ENCODE data around the gene NRCAM. TPM values are rescaled to one million over a fixed set of nuclear protein-coding genes. Genes with fewer than 3 reads are reported as not detected.

Gene NRCAM
- total and polyA plus RNA-seq, 5 donors from 2014 or later, result 0.27 TPM; not detected in 4

DNA sequence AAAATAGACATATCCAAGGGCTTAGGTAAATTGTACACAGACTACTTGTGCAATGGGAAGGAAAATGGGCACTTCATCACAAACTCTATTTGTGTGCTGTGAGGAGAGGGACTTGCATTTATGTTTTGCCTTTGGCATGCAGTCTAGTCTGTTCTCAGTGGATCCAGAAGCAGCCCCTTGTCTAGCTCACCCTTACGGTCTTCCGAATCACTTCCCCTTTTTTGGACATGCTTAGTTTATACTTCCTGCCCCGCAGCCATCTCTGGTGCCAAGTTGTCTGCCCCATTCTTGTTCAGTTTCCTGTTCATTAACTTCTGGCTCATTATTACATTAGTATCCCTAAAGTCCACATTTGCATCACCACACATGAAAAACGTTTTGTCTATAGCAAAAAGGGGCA lies 161.6 kb downstream of the NRCAM start:
- no peaks in the 10 kb centered on the region for H3K36me3 Mint-ChIP-seq
- no peak overlapping the region for H3K27ac ChIP-seq (ENCODE audit: insufficient read depth, low read length, poor library complexity, severe bottlenecking)
- no peaks in the 10 kb centered on the region for H3K27me3 Mint-ChIP-seq
- H3K4me3 ChIP-seq (ENCODE audit: low read depth, low read length), result no peak overlapping the region
- H3K9me3 ChIP-seq (ENCODE audit: control insufficient read depth in 2 of 2, low read length in 2 of 2), result peaks cover 0 to 1% of the 10 kb centered on the region in 2 experiments
- H3K4me3 Mint-ChIP-seq, result no peak overlapping the region
- no peak overlapping the region for H3K27ac Mint-ChIP-seq
- H3K9me3 Mint-ChIP-seq, result peaks cover 0 to 1% (median 0%) of the 10 kb centered on the region in 7 donors
- H3K4me1 ChIP-seq (ENCODE audit: control insufficient read depth, insufficient read depth, low read length, poor library complexity, severe bottlenecking), result no peaks in the 10 kb centered on the region
- no peaks in the 10 kb centered on the region for H3K36me3 ChIP-seq (ENCODE audit: control insufficient read depth, insufficient read depth, low read length)
- H3K27me3 ChIP-seq (ENCODE audit: control insufficient read depth, insufficient read depth, low read length), result peaks cover 3% of the 10 kb centered on the region
- H3K4me1 Mint-ChIP-seq, result no peaks in the 10 kb centered on the region
- DNase-seq (no peak), ATAC-seq (ENCODE audit: low read depth in 2 of 2) (no peak)

- Histone ChIP-seq H3K27me3 (ENCODE audit: control insufficient read depth, insufficient read depth, low read length) (peaks cover 3% of the 10 kb centered on the region), H3K9me3 (ENCODE audit: control insufficient read depth in 2 of 2, low read length in 2 of 2) (peaks cover 0 to 1% of the 10 kb centered on the region in 2 experiments), H3K36me3 (ENCODE audit: control insufficient read depth, insufficient read depth, low read length) (no peaks in the 10 kb centered on the region), H3K27ac (ENCODE audit: insufficient read depth, low read length, poor library complexity, severe bottlenecking) (no peak overlapping the region), H3K4me3 (ENCODE audit: low read depth, low read length) (no peak overlapping the region), H3K4me1 (ENCODE audit: control insufficient read depth, insufficient read depth, low read length, poor library complexity, severe bottlenecking) (no peaks in the 10 kb centered on the region)
- Mint-ChIP-seq H3K36me3 (no peaks in the 10 kb centered on the region), H3K9me3 (peaks cover 0 to 1% (median 0%) of the 10 kb centered on the region in 7 donors), H3K4me1 (no peaks in the 10 kb centered on the region), H3K27me3 (no peaks in the 10 kb centered on the region), H3K4me3 (no peak overlapping the region), H3K27ac (no peak overlapping the region)
- no peak for DNase-seq
- no peak for ATAC-seq (ENCODE audit: low read depth in 2 of 2)
These were observed 163.1 kb downstream of the NRCAM start for GRCh38 chr7:108293149-108293612.

- ATAC-seq (ENCODE audit: low read depth in 2 of 2) (no peak), DNase-seq (no peak)
- no peaks in the 10 kb centered on the region for H3K36me3 Mint-ChIP-seq
- no peak overlapping the region for H3K4me3 Mint-ChIP-seq
- Histone ChIP-seq H3K27me3 (ENCODE audit: control insufficient read depth, insufficient read depth, low read length) (peaks cover 3% of the 10 kb centered on the region), H3K9me3 (ENCODE audit: control insufficient read depth in 2 of 2, low read length in 2 of 2) (peaks cover 0 to 1% of the 10 kb centered on the region in 2 experiments), H3K4me3 (ENCODE audit: low read depth, low read length) (no peak overlapping the region), H3K36me3 (ENCODE audit: control insufficient read depth, insufficient read depth, low read length) (no peaks in the 10 kb centered on the region), H3K27ac (ENCODE audit: insufficient read depth, low read length, poor library complexity, severe bottlenecking) (no peak overlapping the region), H3K4me1 (ENCODE audit: control insufficient read depth, insufficient read depth, low read length, poor library complexity, severe bottlenecking) (no peaks in the 10 kb centered on the region)
- H3K9me3 Mint-ChIP-seq, result peaks cover 0 to 1% (median 0%) of the 10 kb centered on the region in 7 donors
- H3K27me3 Mint-ChIP-seq, result no peaks in the 10 kb centered on the region
- H3K27ac Mint-ChIP-seq, result no peak overlapping the region
- H3K4me1 Mint-ChIP-seq, result no peaks in the 10 kb centered on the region
These were observed 163.7 kb downstream of the NRCAM start for GRCh38 chr7:108292541-108292940.

DNA sequence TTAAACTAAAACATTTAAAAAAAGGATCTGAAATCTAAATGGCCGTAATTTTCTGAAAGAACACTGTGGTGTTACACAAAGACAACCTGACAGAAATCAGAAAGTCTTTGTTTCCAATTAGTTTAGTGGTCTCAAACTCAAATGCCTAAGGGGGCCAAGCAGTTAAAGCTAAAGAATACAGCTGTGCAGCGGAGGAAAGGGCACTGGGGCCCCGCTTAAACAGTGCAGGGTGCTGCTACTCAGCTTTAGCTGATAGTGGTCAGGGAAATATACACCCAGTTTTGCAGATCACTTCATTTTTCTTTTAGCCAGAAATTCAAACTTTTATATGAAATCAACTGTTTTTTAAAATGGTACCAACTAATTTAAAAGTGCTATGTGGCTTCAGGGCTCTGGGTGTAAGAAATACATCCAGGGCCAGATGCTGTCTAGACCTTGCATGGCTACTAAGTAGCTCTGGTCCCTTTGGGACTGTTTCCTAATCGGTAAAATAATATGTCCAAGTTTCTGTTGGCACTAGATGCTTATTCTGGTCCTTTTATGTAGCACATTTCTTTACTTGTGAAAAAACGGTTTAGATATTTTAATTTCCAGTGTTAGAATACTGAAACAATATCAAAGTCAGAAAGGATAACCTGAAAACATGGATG lies 164.3 kb downstream of the NRCAM start:
- no peaks in the 10 kb centered on the region for H3K27me3 Mint-ChIP-seq
- H3K27ac ChIP-seq (ENCODE audit: insufficient read depth, low read length, poor library complexity, severe bottlenecking), result no peak overlapping the region
- no peaks in the 10 kb centered on the region for H3K36me3 Mint-ChIP-seq
- H3K36me3 ChIP-seq (ENCODE audit: control insufficient read depth, insufficient read depth, low read length), result no peaks in the 10 kb centered on the region
- peaks cover 0 to 1% of the 10 kb centered on the region in 2 experiments for H3K9me3 ChIP-seq (ENCODE audit: control insufficient read depth in 2 of 2, low read length in 2 of 2)
- H3K4me3 Mint-ChIP-seq, result no peak overlapping the region
- ATAC-seq (ENCODE audit: low read depth in 2 of 2) (no peak), DNase-seq (no peak)
- H3K27me3 ChIP-seq (ENCODE audit: control insufficient read depth, insufficient read depth, low read length), result peaks cover 3% of the 10 kb centered on the region
- H3K27ac Mint-ChIP-seq, result no peak overlapping the region
- H3K9me3 Mint-ChIP-seq, result peaks cover 0 to 5% (median 0%) of the 10 kb centered on the region in 7 donors
- H3K4me1 ChIP-seq (ENCODE audit: control insufficient read depth, insufficient read depth, low read length, poor library complexity, severe bottlenecking), result no peaks in the 10 kb centered on the region
- no peaks in the 10 kb centered on the region for H3K4me1 Mint-ChIP-seq
- no peak overlapping the region for H3K4me3 ChIP-seq (ENCODE audit: low read depth, low read length)

DNA sequence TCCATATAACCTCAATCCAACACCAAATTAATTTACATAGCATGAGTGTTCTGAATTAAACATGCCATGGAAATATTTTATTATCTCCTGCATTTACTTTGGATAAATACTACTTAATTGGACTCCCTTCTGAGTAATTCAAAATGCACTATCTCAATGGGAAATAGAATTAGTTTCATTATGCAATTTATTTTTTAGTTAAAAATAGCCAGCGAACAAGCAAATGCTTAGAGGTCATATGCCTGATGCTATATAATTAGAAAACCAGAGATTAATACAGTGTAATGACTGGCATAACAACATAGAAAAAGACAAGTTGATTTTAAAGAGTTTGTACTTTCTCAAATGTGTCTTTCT lies 165.1 kb downstream of the NRCAM start:
- no peak overlapping the region for H3K27ac Mint-ChIP-seq
- H3K4me3 ChIP-seq (ENCODE audit: low read depth, low read length), result no peak overlapping the region

DNA sequence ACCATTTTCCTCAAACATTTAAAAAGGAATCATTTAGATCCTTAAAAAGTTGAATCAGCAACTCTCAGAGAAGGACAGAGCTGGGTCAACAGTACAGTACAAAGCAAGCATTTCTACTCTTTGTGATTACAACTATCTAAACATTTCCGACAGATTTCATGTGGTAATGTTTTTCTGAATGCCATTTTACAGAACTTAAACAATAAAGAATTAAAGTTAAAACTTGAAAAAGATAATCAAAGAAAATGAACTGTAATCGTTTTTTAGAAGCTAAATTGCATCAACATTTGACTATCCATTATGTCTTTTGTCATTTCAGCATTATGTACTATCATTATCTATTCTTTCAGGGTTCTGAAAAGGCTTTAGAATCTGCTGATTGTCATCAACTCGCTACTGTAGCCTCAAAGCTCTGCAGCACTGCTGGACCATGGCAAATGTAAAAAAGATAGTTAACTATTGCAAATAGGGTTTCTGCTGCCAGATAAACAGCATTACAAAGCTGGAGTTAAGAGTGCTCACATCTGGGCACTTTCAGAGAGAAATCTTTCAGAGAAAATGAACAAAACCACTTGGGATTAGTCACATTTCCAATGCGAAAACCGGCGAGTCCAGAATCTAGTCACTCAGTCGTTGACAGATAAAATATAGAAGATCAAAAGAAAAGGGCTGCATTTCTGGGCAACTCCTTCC lies 165.6 kb downstream of the NRCAM start:
- Mint-ChIP-seq H3K9me3 (peaks cover 0 to 7% (median 0%) of the 10 kb centered on the region in 7 donors), H3K4me3 (no peak overlapping the region), H3K27me3 (no peaks in the 10 kb centered on the region), H3K36me3 (no peaks in the 10 kb centered on the region), H3K27ac (no peak overlapping the region), H3K4me1 (no peaks in the 10 kb centered on the region)
- H3K27ac ChIP-seq (ENCODE audit: insufficient read depth, low read length, poor library complexity, severe bottlenecking), result no peak overlapping the region
- no peaks in the 10 kb centered on the region for H3K36me3 ChIP-seq (ENCODE audit: control insufficient read depth, insufficient read depth, low read length)
- peaks cover 3% of the 10 kb centered on the region for H3K27me3 ChIP-seq (ENCODE audit: control insufficient read depth, insufficient read depth, low read length)
- no peak overlapping the region for H3K4me3 ChIP-seq (ENCODE audit: low read depth, low read length)
- H3K9me3 ChIP-seq (ENCODE audit: control insufficient read depth in 2 of 2, low read length in 2 of 2), result peaks cover 0 to 1% of the 10 kb centered on the region in 2 experiments
- no peak for DNase-seq
- no peaks in the 10 kb centered on the region for H3K4me1 ChIP-seq (ENCODE audit: control insufficient read depth, insufficient read depth, low read length, poor library complexity, severe bottlenecking)
- ATAC-seq (ENCODE audit: low read depth in 2 of 2), result no peak

More for the DNA sequence above, 165.1 kb downstream of the NRCAM start:
- no peaks in the 10 kb centered on the region for H3K4me1 Mint-ChIP-seq
- H3K4me3 Mint-ChIP-seq, result no peak overlapping the region
- no peaks in the 10 kb centered on the region for H3K4me1 ChIP-seq (ENCODE audit: control insufficient read depth, insufficient read depth, low read length, poor library complexity, severe bottlenecking)
- DNase-seq (no peak), ATAC-seq (ENCODE audit: low read depth in 2 of 2) (no peak)
- no peak overlapping the region for H3K27ac ChIP-seq (ENCODE audit: insufficient read depth, low read length, poor library complexity, severe bottlenecking)
- peaks cover 3% of the 10 kb centered on the region for H3K27me3 ChIP-seq (ENCODE audit: control insufficient read depth, insufficient read depth, low read length)
- H3K36me3 ChIP-seq (ENCODE audit: control insufficient read depth, insufficient read depth, low read length), result no peaks in the 10 kb centered on the region
- H3K9me3 ChIP-seq (ENCODE audit: control insufficient read depth in 2 of 2, low read length in 2 of 2), result peaks cover 0 to 1% of the 10 kb centered on the region in 2 experiments
- no peaks in the 10 kb centered on the region for H3K27me3 Mint-ChIP-seq
- no peaks in the 10 kb centered on the region for H3K36me3 Mint-ChIP-seq
- H3K9me3 Mint-ChIP-seq, result peaks cover 0 to 7% (median 0%) of the 10 kb centered on the region in 7 donors

GRCh38 chr7:108289852-108290251 lies 166.4 kb downstream of the NRCAM start:
- no peak for ATAC-seq (ENCODE audit: low read depth in 2 of 2)
- H3K36me3 Mint-ChIP-seq, result no peaks in the 10 kb centered on the region
- peaks cover under 1% of the 10 kb centered on the region for H3K27me3 Mint-ChIP-seq
- Histone ChIP-seq H3K9me3 (ENCODE audit: control insufficient read depth in 2 of 2, low read length in 2 of 2) (peaks cover 0 to 1% of the 10 kb centered on the region in 2 experiments), H3K4me3 (ENCODE audit: low read depth, low read length) (no peak overlapping the region), H3K4me1 (ENCODE audit: control insufficient read depth, insufficient read depth, low read length, poor library complexity, severe bottlenecking) (no peaks in the 10 kb centered on the region), H3K27ac (ENCODE audit: insufficient read depth, low read length, poor library complexity, severe bottlenecking) (no peak overlapping the region), H3K27me3 (ENCODE audit: control insufficient read depth, insufficient read depth, low read length) (peaks cover 5% of the 10 kb centered on the region), H3K36me3 (ENCODE audit: control insufficient read depth, insufficient read depth, low read length) (no peaks in the 10 kb centered on the region)
- no peak overlapping the region for H3K27ac Mint-ChIP-seq
- DNase-seq, result no peak
- peaks cover 0 to 7% (median 0%) of the 10 kb centered on the region in 7 donors for H3K9me3 Mint-ChIP-seq
- no peak overlapping the region for H3K4me3 Mint-ChIP-seq
- H3K4me1 Mint-ChIP-seq, result no peaks in the 10 kb centered on the region
